ENCODE data around the gene SNRNP27.

DNA sequence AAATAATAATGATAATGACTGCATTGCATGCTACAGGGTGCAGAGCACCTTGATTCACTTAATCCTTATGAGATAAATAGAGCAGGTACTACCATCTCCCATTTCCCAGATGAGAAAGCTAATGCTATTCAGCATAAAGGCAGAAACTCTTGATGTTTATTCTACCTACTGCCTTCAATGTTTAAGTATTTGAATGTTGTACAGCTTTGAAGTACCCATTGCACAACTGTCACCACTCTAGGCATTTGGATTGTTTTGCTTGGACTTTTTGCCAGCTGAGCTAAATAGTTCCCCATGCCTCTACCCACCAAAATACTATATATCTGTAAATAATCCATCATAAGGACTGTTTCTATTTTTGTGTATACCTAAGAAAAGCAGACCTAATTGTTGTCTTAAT, 13.5 kb downstream of the SNRNP27 start:
- no peak for TF ChIP-seq TBP (IDR thresholded peaks at IDR 0.05; ENCODE audit: low read depth, low read length)
- TF ChIP-seq, protein P1, sequence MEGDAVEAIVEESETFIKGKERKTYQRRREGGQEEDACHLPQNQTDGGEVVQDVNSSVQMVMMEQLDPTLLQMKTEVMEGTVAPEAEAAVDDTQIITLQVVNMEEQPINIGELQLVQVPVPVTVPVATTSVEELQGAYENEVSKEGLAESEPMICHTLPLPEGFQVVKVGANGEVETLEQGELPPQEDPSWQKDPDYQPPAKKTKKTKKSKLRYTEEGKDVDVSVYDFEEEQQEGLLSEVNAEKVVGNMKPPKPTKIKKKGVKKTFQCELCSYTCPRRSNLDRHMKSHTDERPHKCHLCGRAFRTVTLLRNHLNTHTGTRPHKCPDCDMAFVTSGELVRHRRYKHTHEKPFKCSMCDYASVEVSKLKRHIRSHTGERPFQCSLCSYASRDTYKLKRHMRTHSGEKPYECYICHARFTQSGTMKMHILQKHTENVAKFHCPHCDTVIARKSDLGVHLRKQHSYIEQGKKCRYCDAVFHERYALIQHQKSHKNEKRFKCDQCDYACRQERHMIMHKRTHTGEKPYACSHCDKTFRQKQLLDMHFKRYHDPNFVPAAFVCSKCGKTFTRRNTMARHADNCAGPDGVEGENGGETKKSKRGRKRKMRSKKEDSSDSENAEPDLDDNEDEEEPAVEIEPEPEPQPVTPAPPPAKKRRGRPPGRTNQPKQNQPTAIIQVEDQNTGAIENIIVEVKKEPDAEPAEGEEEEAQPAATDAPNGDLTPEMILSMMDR (IDR thresholded peaks at IDR 0.05; ENCODE audit: control extremely low read depth in 1 of 3, insufficient read depth in 1 of 3, low read depth in 1 of 3, low read length in 3 of 3) = no peak
- no peak for TF ChIP-seq TAF1 (IDR thresholded peaks at IDR 0.05; ENCODE audit: low read depth, low read length)
- no peak for TF ChIP-seq BCL11A (IDR thresholded peaks at IDR 0.05; ENCODE audit: low read depth in 2 of 2, low read length in 2 of 2)
- TF ChIP-seq HDAC6 (IDR thresholded peaks at IDR 0.05; ENCODE audit: low read depth, low read length) = no peak
- TF ChIP-seq MAFK (IDR thresholded peaks at IDR 0.05; ENCODE audit: low read depth, low read length) = no peak
- TF ChIP-seq EZH2 (IDR thresholded peaks at IDR 0.05; ENCODE audit: low read depth, low read length, severe bottlenecking) = no peak
- no peak for TF ChIP-seq JUN (IDR thresholded peaks at IDR 0.05; ENCODE audit: low read depth, low read length)
- no peak for TF ChIP-seq EGR1 (IDR thresholded peaks at IDR 0.05; ENCODE audit: borderline replicate concordance, low read depth, low read length)
- no peak for TF ChIP-seq CREB1 (IDR thresholded peaks at IDR 0.05)

Measured in H1 (cell line).